ENCODE measurements around the gene SH3GL3.

The SH3GL3 gene

GRCh38 chr15:83602021-83602420 is 154.9 kb downstream of the SH3GL3 start:
- no peak overlapping the region for H3K27ac ChIP-seq (ENCODE audit: low read depth, low read length)
- H3K9ac ChIP-seq (ENCODE audit: low read length): no peak overlapping the region
- no peak overlapping the region for H3K4me3 ChIP-seq (ENCODE audit: insufficient read depth, low read length, poor library complexity, severe bottlenecking)
- H3K9me2 ChIP-seq (replicated peaks; ENCODE audit: insufficient read depth, low read length): no peaks in the 10 kb centered on the region
- no peaks in the 10 kb centered on the region for H3K9me3 ChIP-seq (ENCODE audit: insufficient read depth, low read length)
- TF ChIP-seq CTCF (IDR thresholded peaks at IDR 0.05; ENCODE audit: insufficient read depth, low read length, poor library complexity, severe bottlenecking) (no peak), EZH2phosphoT487 (conservative IDR thresholded peaks at IDR 0.05; ENCODE audit: low read length) (no peak)
- H3K79me2 ChIP-seq (ENCODE audit: insufficient read depth, low read length): no peaks in the 10 kb centered on the region
- H3K27me3 ChIP-seq (ENCODE audit: low read length): no peaks in the 10 kb centered on the region
- no peak overlapping the region for H3K4me2 ChIP-seq (ENCODE audit: low read depth, low read length, poor library complexity, severe bottlenecking)
- no peak overlapping the region for H2AFZ ChIP-seq (ENCODE audit: low read depth, low read length, severe bottlenecking)
- H3K36me3 ChIP-seq (ENCODE audit: low read length): no peaks in the 10 kb centered on the region
- H4K20me1 ChIP-seq (ENCODE audit: low read depth, low read length): no peaks in the 10 kb centered on the region
- no peaks in the 10 kb centered on the region for H3F3A ChIP-seq (ENCODE audit: insufficient read depth)

DNA sequence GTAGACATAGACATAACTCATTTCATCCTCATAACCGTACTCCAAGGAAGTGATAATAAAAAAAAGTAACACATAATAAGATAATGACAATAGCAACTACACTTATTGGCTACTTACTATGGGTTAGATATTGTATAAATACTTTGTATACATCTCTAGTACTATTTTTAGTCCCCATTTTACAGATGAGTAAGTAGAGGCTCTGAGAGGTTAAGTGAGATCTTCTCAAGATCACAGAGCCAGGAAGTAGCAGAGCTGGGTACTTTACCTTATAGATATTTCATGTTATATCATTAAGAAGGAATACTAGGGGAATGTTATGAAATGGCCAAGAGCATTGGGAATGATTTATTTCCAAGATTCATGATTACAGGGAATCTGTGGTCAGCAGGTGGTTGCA is 157.4 kb downstream of the SH3GL3 start:
- no peaks in the 10 kb centered on the region for H3K9me2 ChIP-seq (replicated peaks; ENCODE audit: insufficient read depth, low read length)
- no peaks in the 10 kb centered on the region for H3K27me3 ChIP-seq (ENCODE audit: low read length)
- TF ChIP-seq EZH2phosphoT487 (conservative IDR thresholded peaks at IDR 0.05; ENCODE audit: low read length) (no peak), CTCF (IDR thresholded peaks at IDR 0.05; ENCODE audit: insufficient read depth, low read length, poor library complexity, severe bottlenecking) (no peak)

GRCh38 chr15:83605111-83605945 is 158.2 kb downstream of the SH3GL3 start:
- Histone ChIP-seq H2AFZ (ENCODE audit: low read depth, low read length, severe bottlenecking) (no peak overlapping the region), H4K20me1 (ENCODE audit: low read depth, low read length) (no peaks in the 10 kb centered on the region), H3K9ac (ENCODE audit: low read length) (no peak overlapping the region), H3K36me3 (ENCODE audit: low read length) (no peaks in the 10 kb centered on the region), H3K79me2 (ENCODE audit: insufficient read depth, low read length) (no peaks in the 10 kb centered on the region), H3K4me3 (ENCODE audit: insufficient read depth, low read length, poor library complexity, severe bottlenecking) (no peak overlapping the region), H3K9me3 (ENCODE audit: insufficient read depth, low read length) (no peaks in the 10 kb centered on the region), H3K4me2 (ENCODE audit: low read depth, low read length, poor library complexity, severe bottlenecking) (no peak overlapping the region), H3F3A (ENCODE audit: insufficient read depth) (no peaks in the 10 kb centered on the region), H3K27ac (ENCODE audit: low read depth, low read length) (no peak overlapping the region), H3K9me2 (replicated peaks; ENCODE audit: insufficient read depth, low read length) (no peaks in the 10 kb centered on the region), H3K27me3 (ENCODE audit: low read length) (no peaks in the 10 kb centered on the region)
- no peak for TF ChIP-seq CTCF (IDR thresholded peaks at IDR 0.05; ENCODE audit: insufficient read depth, low read length, poor library complexity, severe bottlenecking)

More for the DNA sequence above, 157.4 kb downstream of the SH3GL3 start:
- no peaks in the 10 kb centered on the region for H3K79me2 ChIP-seq (ENCODE audit: insufficient read depth, low read length)
- no peaks in the 10 kb centered on the region for H3K36me3 ChIP-seq (ENCODE audit: low read length)
- H3K27ac ChIP-seq (ENCODE audit: low read depth, low read length): no peak overlapping the region
- no peak overlapping the region for H3K9ac ChIP-seq (ENCODE audit: low read length)
- no peak overlapping the region for H3K4me2 ChIP-seq (ENCODE audit: low read depth, low read length, poor library complexity, severe bottlenecking)
- no peak overlapping the region for H3K4me3 ChIP-seq (ENCODE audit: insufficient read depth, low read length, poor library complexity, severe bottlenecking)
- H3F3A ChIP-seq (ENCODE audit: insufficient read depth): no peaks in the 10 kb centered on the region
- H2AFZ ChIP-seq (ENCODE audit: low read depth, low read length, severe bottlenecking): no peak overlapping the region
- H4K20me1 ChIP-seq (ENCODE audit: low read depth, low read length): no peaks in the 10 kb centered on the region
- no peaks in the 10 kb centered on the region for H3K9me3 ChIP-seq (ENCODE audit: insufficient read depth, low read length)

Measured in SU-DHL-6 (cell line).